Activated CD4-positive, alpha-beta T cell treated with anti-CD3 and anti-CD28 coated beads, Interleukin-2, amount 10 ng/mL, durations not matched to agents 7 days and 5 days (primary cell): ENCODE measurements around the gene TCTN1. TPM values are rescaled to one million over a fixed set of nuclear protein-coding genes. Genes with fewer than 3 reads are reported as not detected.

Experiments
- CTCF ChIA-PET: fragments of 350-600 bp; sonication (Branson Sonifier 250); formaldehyde crosslinking; loops from one replicate; lab custom pipeline; 2021; ENCODE audit warnings: antibody characterized with exemption; lab: Charles Lee
- POLR2A ChIA-PET: fragments of 350-600 bp; sonication (Branson Sonifier 250); formaldehyde crosslinking; loops from one replicate; lab custom pipeline; 2021; ENCODE audit warnings: antibody characterized with exemption; lab: Charles Lee
- DNase-seq: peaks from one replicate; pipeline ENCODE4 v3.0.0-alpha.2; 2020
- H3K27ac Mint-ChIP-seq: one replicate; pipeline ENCODE4 v1.8.0; 2021; ENCODE audit warnings: mild to moderate bottlenecking, moderate library complexity, mixed read lengths
- H3K27me3 Mint-ChIP-seq: one replicate; pipeline ENCODE4 v1.8.0; 2021; ENCODE audit warnings: mixed read lengths
- H3K36me3 Mint-ChIP-seq: one replicate; pipeline ENCODE4 v1.8.0; 2021; ENCODE audit warnings: low read depth, mixed read lengths
- H3K4me1 Mint-ChIP-seq: one replicate; pipeline ENCODE4 v1.8.0; 2021; ENCODE audit warnings: mixed read lengths
- H3K4me3 Mint-ChIP-seq: one replicate; pipeline ENCODE4 v1.8.0; 2021; ENCODE audit warnings: mild to moderate bottlenecking, moderate library complexity, mixed read lengths
- H3K9me3 Mint-ChIP-seq: one replicate; pipeline ENCODE4 v1.8.0; 2021; ENCODE audit warnings: mixed read lengths
- total RNA-seq, 2 experiments: library from RNA; stranded (reverse); gene quantifications; one replicate each; pipeline ENCODE4 v1.2.3, GENCODE V29; 2021

The TCTN1 gene
- total RNA-seq, 2 experiments from 2014 or later = 4.3 to 5.2 TPM

GRCh38 chr12:110677206-110677911 lies 63.4 kb downstream of the TCTN1 start:
- peak overlapping the region; percentile 81 for H3K27ac Mint-ChIP-seq
- peaks cover 48% of the 10 kb centered on the region for H3K4me1 Mint-ChIP-seq
- peaks cover 36% of the 10 kb centered on the region for H3K36me3 Mint-ChIP-seq
- H3K27me3 Mint-ChIP-seq = no peaks in the 10 kb centered on the region
- POLR2A ChIA-PET = no interaction called here
- peaks cover 10% of the 10 kb centered on the region for H3K9me3 Mint-ChIP-seq
- peak overlapping the region; percentile 35 for H3K4me3 Mint-ChIP-seq
- CTCF ChIA-PET = interaction anchor here (1.0 kb wide), 1 partner anchor 10 kb away, joined by 4 read pairs; no protein-coding TSS in a partner anchor
- DNase-seq = no peak

- POLR2A ChIA-PET = no interaction called here
- H3K9me3 Mint-ChIP-seq = peaks cover 7% of the 10 kb centered on the region
- H3K4me1 Mint-ChIP-seq = peaks cover 44% of the 10 kb centered on the region
- peak overlapping the region; percentile 81 for H3K27ac Mint-ChIP-seq
- no peaks in the 10 kb centered on the region for H3K27me3 Mint-ChIP-seq
- DNase-seq = no peak
- CTCF ChIA-PET = interaction anchor here (1.0 kb wide), 1 partner anchor 9 kb away, joined by 4 read pairs; no protein-coding TSS in a partner anchor
- H3K36me3 Mint-ChIP-seq = peaks cover 33% of the 10 kb centered on the region
- no peak overlapping the region for H3K4me3 Mint-ChIP-seq
Observed at GRCh38 chr12:110677982-110678381, 64.1 kb downstream of the TCTN1 start.

GRCh38 chr12:110679201-110679600 lies 65.3 kb downstream of the TCTN1 start:
- no peaks in the 10 kb centered on the region for H3K27me3 Mint-ChIP-seq
- ChIA-PET CTCF (interaction anchor here (0.6 to 1.4 kb wide), 2 partner anchors 63 to 228 kb away, joined by 3 to 4 read pairs; no protein-coding TSS in a partner anchor), POLR2A (interaction anchor here (0.7 kb wide), 1 partner anchor 32 kb away, joined by 3 read pairs; no protein-coding TSS in a partner anchor)
- peaks cover 6% of the 10 kb centered on the region for H3K9me3 Mint-ChIP-seq
- no peak for DNase-seq
- no peak overlapping the region for H3K4me3 Mint-ChIP-seq
- no peak overlapping the region for H3K27ac Mint-ChIP-seq
- H3K4me1 Mint-ChIP-seq = peaks cover 34% of the 10 kb centered on the region
- peaks cover 27% of the 10 kb centered on the region for H3K36me3 Mint-ChIP-seq

GRCh38 chr12:110680032-110680431 lies 66.1 kb downstream of the TCTN1 start:
- H3K9me3 Mint-ChIP-seq = no peaks in the 10 kb centered on the region
- POLR2A ChIA-PET = interaction anchor here (0.7 kb wide), 1 partner anchor 31 kb away, joined by 3 read pairs; no protein-coding TSS in a partner anchor
- CTCF ChIA-PET = interaction anchor here (1.4 kb wide), 1 partner anchor 229 kb away, joined by 4 read pairs; no protein-coding TSS in a partner anchor
- peaks cover 21% of the 10 kb centered on the region for H3K36me3 Mint-ChIP-seq
- H3K27ac Mint-ChIP-seq = peak overlapping the region; percentile 31
- no peak overlapping the region for H3K4me3 Mint-ChIP-seq
- H3K27me3 Mint-ChIP-seq = no peaks in the 10 kb centered on the region
- H3K4me1 Mint-ChIP-seq = peaks cover 28% of the 10 kb centered on the region
- DNase-seq = no peak

GRCh38 chr12:110683888-110684287 lies 70.0 kb downstream of the TCTN1 start:
- ChIA-PET POLR2A (no interaction called here), CTCF (interaction anchor here (0.6 kb wide), 1 partner anchor 1389 kb away, joined by 3 read pairs; no protein-coding TSS in a partner anchor)
- no peak for DNase-seq
- Mint-ChIP-seq H3K4me1 (peaks cover 29% of the 10 kb centered on the region), H3K9me3 (no peaks in the 10 kb centered on the region), H3K27ac (no peak overlapping the region), H3K36me3 (peaks cover 32% of the 10 kb centered on the region), H3K4me3 (no peak overlapping the region), H3K27me3 (peaks cover 5% of the 10 kb centered on the region)

- no peak for DNase-seq
- POLR2A ChIA-PET = no interaction called here
- CTCF ChIA-PET = interaction anchor here (0.6 kb wide), 1 partner anchor 1389 kb away, joined by 3 read pairs; no protein-coding TSS in a partner anchor
- Mint-ChIP-seq H3K4me3 (no peak overlapping the region), H3K36me3 (peaks cover 32% of the 10 kb centered on the region), H3K4me1 (peaks cover 31% of the 10 kb centered on the region), H3K27me3 (peaks cover 5% of the 10 kb centered on the region), H3K27ac (no peak overlapping the region), H3K9me3 (no peaks in the 10 kb centered on the region)
Observed at GRCh38 chr12:110684312-110684836, 70.4 kb downstream of the TCTN1 start.

- ChIA-PET POLR2A (no interaction called here), CTCF (interaction anchor here (0.9 to 1.5 kb wide), 6 partner anchors 9 to 218 kb away, joined by 3 to 5 read pairs (median 4); partner anchors contain the start of genes FAM216A and GPN3)
- no peak for DNase-seq
- H3K4me3 Mint-ChIP-seq = peak overlapping the region; percentile 74
- peaks cover 45% of the 10 kb centered on the region for H3K4me1 Mint-ChIP-seq
- H3K36me3 Mint-ChIP-seq = peaks cover 30% of the 10 kb centered on the region
- no peak overlapping the region for H3K27ac Mint-ChIP-seq
- no peaks in the 10 kb centered on the region for H3K9me3 Mint-ChIP-seq
- peaks cover 5% of the 10 kb centered on the region for H3K27me3 Mint-ChIP-seq
Observed at GRCh38 chr12:110686294-110686903, 72.5 kb downstream of the TCTN1 start.

- H3K9me3 Mint-ChIP-seq = no peaks in the 10 kb centered on the region
- no peak for DNase-seq
- peaks cover 51% of the 10 kb centered on the region for H3K4me1 Mint-ChIP-seq
- peak overlapping the region; percentile 66 for H3K27ac Mint-ChIP-seq
- H3K27me3 Mint-ChIP-seq = peaks cover 5% of the 10 kb centered on the region
- peaks cover 25% of the 10 kb centered on the region for H3K36me3 Mint-ChIP-seq
- H3K4me3 Mint-ChIP-seq = peak overlapping the region; percentile 74
- CTCF ChIA-PET = interaction anchor here (1.1 to 1.5 kb wide), 2 partner anchors 10 to 39 kb away, joined by 4 to 5 read pairs; no protein-coding TSS in a partner anchor
- POLR2A ChIA-PET = no interaction called here
Observed at GRCh38 chr12:110687396-110688169, 73.7 kb downstream of the TCTN1 start.

GRCh38 chr12:110688446-110689280 lies 74.7 kb downstream of the TCTN1 start, which contains the start of gene HVCN1:
Gene HVCN1, minus strand, starts transcription at chr12:110689115. Its CDS starts 5,870 bp downstream, at chr12:110683245.
- peaks cover 24% of the 10 kb centered on the region for H3K36me3 Mint-ChIP-seq
- peak within 1 kb of the TSS; percentile 96 for H3K27ac Mint-ChIP-seq
- H3K4me3 Mint-ChIP-seq = peak within 1 kb of the TSS; percentile 84
- H3K27me3 Mint-ChIP-seq = peaks cover 5% of the 10 kb centered on the region
- H3K9me3 Mint-ChIP-seq = no peaks in the 10 kb centered on the region
- POLR2A ChIA-PET = no interaction called here
- DNase-seq = peak; percentile 51
- H3K4me1 Mint-ChIP-seq = peaks cover 55% of the 10 kb centered on the region
- CTCF ChIA-PET = interaction anchor here (1.0 kb wide), 2 partner anchors 9 to 238 kb away, joined by 3 read pairs; partner anchors contain the start of gene ARPC3

GRCh38 chr12:110689281-110690126 lies 75.6 kb downstream of the TCTN1 start:
- Mint-ChIP-seq H3K4me1 (peaks cover 57% of the 10 kb centered on the region), H3K27ac (peak overlapping the region; percentile 96), H3K27me3 (peaks cover 5% of the 10 kb centered on the region), H3K4me3 (peak overlapping the region; percentile 84), H3K9me3 (no peaks in the 10 kb centered on the region), H3K36me3 (peaks cover 21% of the 10 kb centered on the region)
- peak; percentile 76 for DNase-seq
- ChIA-PET CTCF (interaction anchor here (1.0 kb wide), 2 partner anchors 8 to 239 kb away, joined by 3 read pairs; partner anchors contain the start of gene ARPC3), POLR2A (interaction anchor here (0.5 kb wide), 1 partner anchor 44 kb away, joined by 3 read pairs; no protein-coding TSS in a partner anchor)

GRCh38 chr12:110690127-110690430 lies 76.2 kb downstream of the TCTN1 start:
- Mint-ChIP-seq H3K36me3 (peaks cover 21% of the 10 kb centered on the region), H3K27me3 (peaks cover 5% of the 10 kb centered on the region), H3K27ac (peak overlapping the region; percentile 96), H3K4me3 (peak overlapping the region; percentile 84), H3K4me1 (peaks cover 57% of the 10 kb centered on the region), H3K9me3 (no peaks in the 10 kb centered on the region)
- CTCF ChIA-PET = no interaction called here
- POLR2A ChIA-PET = no interaction called here
- no peak for DNase-seq
